DND-41 (cell line): ENCODE data around the gene SLC37A2.
A peak's percentile ranks its signal among the peaks of the same experiment; 100 is the strongest.

Experiments
- ATAC-seq: fragments of 200-7000 bp; cut with Tn5 transposase; 3 replicates; pipeline ENCODE4 v1.9.1; 2021; ENCODE audit warnings: low read depth; ENCODE audit not compliant: insufficient read depth
- DNase-seq: peaks from one replicate; pipeline ENCODE4 v3.0.0-alpha.2; 2020
- H2AFZ ChIP-seq: 2 replicates; pipeline ENCODE4 v1.6.0; 2012; ENCODE audit warnings: low read depth, low read length
- H3K27ac ChIP-seq: 2 replicates; pipeline ENCODE4 v1.5.1; 2012; ENCODE audit warnings: low read length, inconsistent platforms
- H3K27me3 ChIP-seq: fragments of 200-600 bp; sonication (generic); 2 replicates; pipeline ENCODE4 v1.6.0; 2012; ENCODE audit warnings: low read length, mild to moderate bottlenecking, inconsistent platforms; ENCODE audit not compliant: insufficient read depth, poor library complexity
- H3K36me3 ChIP-seq: 2 replicates; pipeline ENCODE4 v1.5.1; 2012; ENCODE audit warnings: low read length, inconsistent platforms; ENCODE audit not compliant: insufficient read depth
- H3K4me1 ChIP-seq: 2 replicates; pipeline ENCODE4 v1.5.1; 2012; ENCODE audit warnings: mild to moderate bottlenecking, low read length; ENCODE audit not compliant: insufficient read depth
- H3K4me2 ChIP-seq: 2 replicates; pipeline ENCODE4 v1.6.0; 2012; ENCODE audit warnings: mild to moderate bottlenecking, moderate library complexity, low read length, inconsistent platforms; ENCODE audit not compliant: insufficient read depth
- H3K4me3 ChIP-seq, 2 experiments: fragments of 200-600 bp in 1 of 2; shearing (Covaris generic) in 1 of 2; 2 replicates each; pipeline ENCODE4 v1.5.1; 2012 to 2016; ENCODE audit warnings: inconsistent platforms in 2 of 2, low read length in 2 of 2, mild to moderate bottlenecking in 2 of 2, low read depth in 1 of 2, moderate library complexity in 1 of 2
- H3K79me2 ChIP-seq: 2 replicates; pipeline ENCODE4 v1.6.0; 2012; ENCODE audit warnings: low read length, inconsistent platforms; ENCODE audit not compliant: insufficient read depth
- H3K9ac ChIP-seq: 2 replicates; pipeline ENCODE4 v1.6.0; 2012; ENCODE audit warnings: low read depth, mild to moderate bottlenecking, inconsistent platforms, low read length, moderate library complexity
- H3K9me3 ChIP-seq: 2 replicates; pipeline ENCODE4 v1.5.1; 2012; ENCODE audit warnings: low read length, moderate library complexity, mild to moderate bottlenecking, inconsistent platforms; ENCODE audit not compliant: insufficient read depth, severe bottlenecking
- H4K20me1 ChIP-seq: 2 replicates; pipeline ENCODE4 v1.6.0; 2012; ENCODE audit warnings: low read length; ENCODE audit not compliant: insufficient read depth
- CTCF ChIP-seq: IDR thresholded peaks from 2 replicates; pipeline ENCODE4 v1.5.1; 2012; ENCODE audit warnings: borderline replicate concordance, low read length, moderate library complexity, mild to moderate bottlenecking; ENCODE audit not compliant: poor library complexity, severe bottlenecking; ENCODE audit errors: extremely low read depth
- EZH2 ChIP-seq: IDR thresholded peaks from 3 replicates; pipeline ENCODE4 v1.6.1; 2012; ENCODE audit warnings: borderline replicate concordance, low read depth, mild to moderate bottlenecking, moderate library complexity, low read length, inconsistent platforms; ENCODE audit not compliant: severe bottlenecking

Gene SLC37A2

GRCh38 chr11:125090816-125091215 lies 27.7 kb downstream of the SLC37A2 start:
- H4K20me1 ChIP-seq, result 0 out of 2 replicates have a peak, but pooled peaks cover 3% of the 10 kb centered on the region
- H3K27me3 ChIP-seq, result no peaks in the 10 kb centered on the region
- no peaks in the 10 kb centered on the region for H3K4me1 ChIP-seq
- no peaks in the 10 kb centered on the region for H3K36me3 ChIP-seq
- no peak for TF ChIP-seq CTCF
- TF ChIP-seq EZH2, result no peak
- ATAC-seq (peak; percentile 21; the same call in 1 of the 3 replicates), DNase-seq (no peak)
- H3K27ac ChIP-seq, result no peak overlapping the region
- H3K4me3 ChIP-seq, result no peak overlapping the region
- no peaks in the 10 kb centered on the region for H3K79me2 ChIP-seq
- H2AFZ ChIP-seq, result no peak overlapping the region
- H3K9ac ChIP-seq, result no peak overlapping the region
- no peak overlapping the region for H3K4me2 ChIP-seq
- H3K9me3 ChIP-seq, result no peaks in the 10 kb centered on the region

- TF ChIP-seq CTCF (peak; percentile 65), EZH2 (no peak)
- DNase-seq, result peak; percentile 37
Observed at GRCh38 chr11:125091247-125091876, 28.3 kb downstream of the SLC37A2 start.

GRCh38 chr11:125091877-125092664 lies 29.0 kb downstream of the SLC37A2 start:
- ATAC-seq, result no peak
- H3K79me2 ChIP-seq, result no peaks in the 10 kb centered on the region
- H3K4me1 ChIP-seq, result no peaks in the 10 kb centered on the region
- 0 out of 2 replicates have a peak, but pooled peaks cover 3% of the 10 kb centered on the region for H4K20me1 ChIP-seq
- no peaks in the 10 kb centered on the region for H3K9me3 ChIP-seq
- no peak for TF ChIP-seq EZH2
- TF ChIP-seq CTCF, result no peak
- no peak for DNase-seq
- no peak overlapping the region for H3K4me3 ChIP-seq
- no peak overlapping the region for H3K9ac ChIP-seq
- H2AFZ ChIP-seq, result no peak overlapping the region
- H3K27ac ChIP-seq, result no peak overlapping the region
- no peaks in the 10 kb centered on the region for H3K27me3 ChIP-seq
- H3K4me2 ChIP-seq, result no peak overlapping the region
- no peaks in the 10 kb centered on the region for H3K36me3 ChIP-seq

More at GRCh38 chr11:125091247-125091876, 28.3 kb downstream of the SLC37A2 start:
- Histone ChIP-seq H3K9me3 (no peaks in the 10 kb centered on the region), H3K4me2 (no peak overlapping the region), H3K36me3 (no peaks in the 10 kb centered on the region), H3K4me1 (no peaks in the 10 kb centered on the region), H2AFZ (0 out of 2 replicates have a peak overlapping the region, but pooled peaks have one; percentile 12), H3K27ac (no peak overlapping the region), H3K4me3 (no peak overlapping the region), H3K9ac (no peak overlapping the region), H3K79me2 (no peaks in the 10 kb centered on the region), H3K27me3 (no peaks in the 10 kb centered on the region), H4K20me1 (0 out of 2 replicates have a peak, but pooled peaks cover 3% of the 10 kb centered on the region)
- ATAC-seq, result peak; percentile 82
